K562 (cell line): ENCODE results near the gene RAB7A. TPM values are rescaled to one million over a fixed set of nuclear protein-coding genes. Genes with fewer than 3 reads are reported as not detected.

ENCODE experiments used
- CXXC5 ChIP-seq: fragments of 250-450 bp; sonication (Bioruptor Pico); IDR thresholded peaks from 2 replicates; pipeline ENCODE4 v1.8.0; 2022; ENCODE audit warnings: inconsistent platforms, mild to moderate bottlenecking, moderate library complexity
- ESRRA ChIP-seq: fragments of 450-650 bp; IDR thresholded peaks from 2 replicates; pipeline ENCODE4 v1.6.1; 2014; ENCODE audit warnings: low read depth, mild to moderate bottlenecking, moderate library complexity, borderline replicate concordance
- NELFE ChIP-seq: IDR thresholded peaks from 2 replicates; pipeline ENCODE4 v1.6.1; 2011; ENCODE audit warnings: mild to moderate bottlenecking; ENCODE audit not compliant: insufficient read depth, insufficient read length
- NFRKB ChIP-seq: fragments of 450-650 bp; IDR thresholded peaks from 2 replicates; pipeline ENCODE4 v1.6.1; 2016; ENCODE audit warnings: low read depth
- PRMT5 ChIP-seq: sonication (generic); formaldehyde crosslinking; IDR thresholded peaks from 2 replicates; pipeline ENCODE4 v1.5.0; 2020; ENCODE audit warnings: missing genetic modification reagents
- PTBP1 ChIP-seq: fragments of 200-400 bp; formaldehyde crosslinking; IDR thresholded peaks from 2 replicates; pipeline ENCODE4 v1.6.1; 2017; ENCODE audit warnings: low read depth, low read length
- PYGO2 ChIP-seq: fragments of 450-650 bp; IDR thresholded peaks from 2 replicates; pipeline ENCODE4 v1.6.1; 2016; ENCODE audit warnings: mild to moderate bottlenecking, missing genetic modification characterization, moderate library complexity, missing compliant biosample characterization
- SLC30A9 ChIP-seq: fragments of 250-450 bp; sonication (Bioruptor Pico); IDR thresholded peaks from 2 replicates; pipeline ENCODE4 v1.8.0; 2022; ENCODE audit warnings: mild to moderate bottlenecking, moderate library complexity
- TCFL5 ChIP-seq: fragments of 250-450 bp; sonication (Bioruptor Pico); conservative IDR thresholded peaks from 2 replicates; pipeline ENCODE4 v1.6.1; 2021; ENCODE audit warnings: mild to moderate bottlenecking, moderate library complexity, matching md5 sums
- ZC3H8 ChIP-seq: fragments of 450-650 bp; IDR thresholded peaks from 2 replicates; pipeline ENCODE4 v1.6.1; 2017
- ZNF696 ChIP-seq: fragments of 250-450 bp; sonication (Bioruptor Pico); conservative IDR thresholded peaks from 2 replicates; pipeline ENCODE4 v1.4.0; 2020; ENCODE audit warnings: mild to moderate bottlenecking, moderate library complexity
- ZNF77 ChIP-seq: fragments of 250-450 bp; sonication (Bioruptor Pico); IDR thresholded peaks from 2 replicates; pipeline ENCODE4 v1.5.0; 2020
- polyA plus RNA-seq, 8 experiments: library from polyadenylated mRNA; depleted of rRNA in 4 of 8; stranded (reverse) in 5 of 8; unstranded in 3 of 8; fragments of >200 nt; fragmentation: Nextera tagmentation in 2 of 8; fragmentation: Illumina TruSeq in 1 of 8; extraction: Ambion mirVana in 2 of 8; extraction: Trizol in 1 of 8; gene quantifications; 2 replicates each; pipeline versions ENCODE4 v1.2.1 to v1.2.3, GENCODE V29; 2011 to 2014; ENCODE audit warnings: inconsistent platforms in 1 of 8, missing spikeins in 1 of 8
- total RNA-seq, 7 experiments: library from RNA; depleted of rRNA in 6 of 7; stranded (reverse); fragments of >200 nt in 6 of 7; fragmentation: Illumina TruSeq in 2 of 7; extraction: Trizol in 2 of 7; gene quantifications; 2 replicates each; pipeline versions ENCODE4 v1.2.1 to v1.2.3, GENCODE V29; 2011 to 2021; ENCODE audit warnings: low replicate concordance in 1 of 7
- TF ChIP-seq, protein P1 (sequence below), 2 experiments: fragments of 150-350 bp in 1 of 2; IDR thresholded peaks; 2 replicates each; pipeline ENCODE4 v1.6.1; 2012 to 2016; ENCODE audit warnings: low read depth in 2 of 2, low read length in 2 of 2, mild to moderate bottlenecking in 1 of 2, moderate library complexity in 1 of 2
- TF ChIP-seq, protein P2 (sequence below): fragments of 250-450 bp; sonication (Bioruptor Pico); IDR thresholded peaks from 2 replicates; pipeline ENCODE4 v1.5.0; 2021
- TF ChIP-seq, protein P3 (sequence below): fragments of 450-650 bp; IDR thresholded peaks from 2 replicates; pipeline ENCODE4 v1.6.1; 2016; ENCODE audit warnings: mild to moderate bottlenecking
- TF ChIP-seq, protein P4 (sequence below): fragments of 250-450 bp; sonication (Bioruptor Pico); IDR thresholded peaks from 2 replicates; pipeline ENCODE4 v1.5.1; 2021; ENCODE audit warnings: mild to moderate bottlenecking
- TF ChIP-seq, protein P5 (sequence below): fragments of 250-450 bp; sonication (Bioruptor Pico); IDR thresholded peaks from 2 replicates; pipeline ENCODE4 v1.8.0; 2022; ENCODE audit warnings: inconsistent platforms

The RAB7A gene
- total and polyA plus RNA-seq, 9 of the 15 experiments (the other 6 are each of a cell fraction or from before 2014, with no cell fraction given): 30.9 to 204 (median 72.8) TPM

DNA sequence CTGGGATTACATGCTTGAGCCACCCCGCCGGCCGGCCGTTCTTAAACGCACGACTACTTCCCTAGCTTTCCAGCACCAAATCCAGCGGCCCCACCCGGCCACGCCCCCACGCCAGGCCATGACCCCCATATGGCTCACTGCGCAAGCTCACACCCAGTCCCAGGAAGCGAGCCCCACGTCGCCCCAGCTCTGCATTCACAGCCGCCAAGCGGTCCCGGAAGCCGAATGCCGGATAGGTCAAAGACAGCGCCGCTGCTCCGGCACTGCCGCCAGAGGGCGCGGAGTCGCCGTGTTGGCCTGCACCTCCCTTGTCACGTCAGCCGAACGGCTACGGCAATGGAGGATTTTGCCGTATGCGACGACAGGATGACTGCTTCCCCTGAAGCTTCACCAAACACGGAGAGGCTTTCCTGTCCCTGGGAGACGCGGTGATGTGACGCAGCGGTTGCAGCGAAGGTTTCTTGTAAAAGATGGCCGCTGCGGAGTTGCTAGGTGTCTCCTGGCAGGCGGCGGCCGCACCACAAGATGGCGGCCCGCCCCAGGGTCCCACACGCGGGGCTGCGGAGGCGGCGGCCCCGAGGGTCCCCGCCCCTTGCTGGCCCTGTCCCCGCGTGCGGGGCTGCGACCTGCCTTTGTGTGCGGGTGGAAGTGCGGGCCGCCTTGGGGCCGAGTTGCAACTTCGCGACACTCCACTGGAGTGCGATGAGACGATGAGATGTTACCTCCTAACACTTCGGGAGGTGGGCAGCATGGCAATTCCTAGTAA lies 45.2 kb upstream of the RAB7A start (continued):
- TF ChIP-seq, protein P1, sequence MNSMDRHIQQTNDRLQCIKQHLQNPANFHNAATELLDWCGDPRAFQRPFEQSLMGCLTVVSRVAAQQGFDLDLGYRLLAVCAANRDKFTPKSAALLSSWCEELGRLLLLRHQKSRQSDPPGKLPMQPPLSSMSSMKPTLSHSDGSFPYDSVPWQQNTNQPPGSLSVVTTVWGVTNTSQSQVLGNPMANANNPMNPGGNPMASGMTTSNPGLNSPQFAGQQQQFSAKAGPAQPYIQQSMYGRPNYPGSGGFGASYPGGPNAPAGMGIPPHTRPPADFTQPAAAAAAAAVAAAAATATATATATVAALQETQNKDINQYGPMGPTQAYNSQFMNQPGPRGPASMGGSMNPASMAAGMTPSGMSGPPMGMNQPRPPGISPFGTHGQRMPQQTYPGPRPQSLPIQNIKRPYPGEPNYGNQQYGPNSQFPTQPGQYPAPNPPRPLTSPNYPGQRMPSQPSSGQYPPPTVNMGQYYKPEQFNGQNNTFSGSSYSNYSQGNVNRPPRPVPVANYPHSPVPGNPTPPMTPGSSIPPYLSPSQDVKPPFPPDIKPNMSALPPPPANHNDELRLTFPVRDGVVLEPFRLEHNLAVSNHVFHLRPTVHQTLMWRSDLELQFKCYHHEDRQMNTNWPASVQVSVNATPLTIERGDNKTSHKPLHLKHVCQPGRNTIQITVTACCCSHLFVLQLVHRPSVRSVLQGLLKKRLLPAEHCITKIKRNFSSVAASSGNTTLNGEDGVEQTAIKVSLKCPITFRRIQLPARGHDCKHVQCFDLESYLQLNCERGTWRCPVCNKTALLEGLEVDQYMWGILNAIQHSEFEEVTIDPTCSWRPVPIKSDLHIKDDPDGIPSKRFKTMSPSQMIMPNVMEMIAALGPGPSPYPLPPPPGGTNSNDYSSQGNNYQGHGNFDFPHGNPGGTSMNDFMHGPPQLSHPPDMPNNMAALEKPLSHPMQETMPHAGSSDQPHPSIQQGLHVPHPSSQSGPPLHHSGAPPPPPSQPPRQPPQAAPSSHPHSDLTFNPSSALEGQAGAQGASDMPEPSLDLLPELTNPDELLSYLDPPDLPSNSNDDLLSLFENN (IDR thresholded peaks at IDR 0.05; ENCODE audit: low read depth in 2 of 2, low read length in 2 of 2): no peak
- TF ChIP-seq, protein P2, sequence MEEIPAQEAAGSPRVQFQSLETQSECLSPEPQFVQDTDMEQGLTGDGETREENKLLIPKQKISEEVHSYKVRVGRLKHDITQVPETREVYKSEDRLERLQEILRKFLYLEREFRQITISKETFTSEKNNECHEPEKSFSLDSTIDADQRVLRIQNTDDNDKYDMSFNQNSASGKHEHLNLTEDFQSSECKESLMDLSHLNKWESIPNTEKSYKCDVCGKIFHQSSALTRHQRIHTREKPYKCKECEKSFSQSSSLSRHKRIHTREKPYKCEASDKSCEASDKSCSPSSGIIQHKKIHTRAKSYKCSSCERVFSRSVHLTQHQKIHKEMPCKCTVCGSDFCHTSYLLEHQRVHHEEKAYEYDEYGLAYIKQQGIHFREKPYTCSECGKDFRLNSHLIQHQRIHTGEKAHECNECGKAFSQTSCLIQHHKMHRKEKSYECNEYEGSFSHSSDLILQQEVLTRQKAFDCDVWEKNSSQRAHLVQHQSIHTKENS (CRISPR knock-in tag): no peak
- TF ChIP-seq, protein P3, sequence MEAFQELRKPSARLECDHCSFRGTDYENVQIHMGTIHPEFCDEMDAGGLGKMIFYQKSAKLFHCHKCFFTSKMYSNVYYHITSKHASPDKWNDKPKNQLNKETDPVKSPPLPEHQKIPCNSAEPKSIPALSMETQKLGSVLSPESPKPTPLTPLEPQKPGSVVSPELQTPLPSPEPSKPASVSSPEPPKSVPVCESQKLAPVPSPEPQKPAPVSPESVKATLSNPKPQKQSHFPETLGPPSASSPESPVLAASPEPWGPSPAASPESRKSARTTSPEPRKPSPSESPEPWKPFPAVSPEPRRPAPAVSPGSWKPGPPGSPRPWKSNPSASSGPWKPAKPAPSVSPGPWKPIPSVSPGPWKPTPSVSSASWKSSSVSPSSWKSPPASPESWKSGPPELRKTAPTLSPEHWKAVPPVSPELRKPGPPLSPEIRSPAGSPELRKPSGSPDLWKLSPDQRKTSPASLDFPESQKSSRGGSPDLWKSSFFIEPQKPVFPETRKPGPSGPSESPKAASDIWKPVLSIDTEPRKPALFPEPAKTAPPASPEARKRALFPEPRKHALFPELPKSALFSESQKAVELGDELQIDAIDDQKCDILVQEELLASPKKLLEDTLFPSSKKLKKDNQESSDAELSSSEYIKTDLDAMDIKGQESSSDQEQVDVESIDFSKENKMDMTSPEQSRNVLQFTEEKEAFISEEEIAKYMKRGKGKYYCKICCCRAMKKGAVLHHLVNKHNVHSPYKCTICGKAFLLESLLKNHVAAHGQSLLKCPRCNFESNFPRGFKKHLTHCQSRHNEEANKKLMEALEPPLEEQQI: peak; percentile 14; the same call in 1 of the 2 replicates
- TF ChIP-seq, protein P4, sequence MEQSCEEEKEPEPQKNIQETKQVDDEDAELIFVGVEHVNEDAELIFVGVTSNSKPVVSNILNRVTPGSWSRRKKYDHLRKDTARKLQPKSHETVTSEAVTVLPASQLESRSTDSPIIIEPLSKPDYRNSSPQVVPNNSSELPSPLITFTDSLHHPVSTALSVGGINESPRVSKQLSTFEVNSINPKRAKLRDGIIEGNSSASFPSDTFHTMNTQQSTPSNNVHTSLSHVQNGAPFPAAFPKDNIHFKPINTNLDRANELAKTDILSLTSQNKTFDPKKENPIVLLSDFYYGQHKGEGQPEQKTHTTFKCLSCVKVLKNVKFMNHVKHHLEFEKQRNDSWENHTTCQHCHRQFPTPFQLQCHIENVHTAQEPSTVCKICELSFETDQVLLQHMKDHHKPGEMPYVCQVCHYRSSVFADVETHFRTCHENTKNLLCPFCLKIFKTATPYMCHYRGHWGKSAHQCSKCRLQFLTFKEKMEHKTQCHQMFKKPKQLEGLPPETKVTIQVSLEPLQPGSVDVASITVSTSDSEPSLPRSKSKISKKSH (CRISPR knock-in tag): no peak
- TF ChIP-seq CXXC5 (CRISPR knock-in tag) (peak; percentile 74; the same call in 1 of the 2 replicates), NELFE (no peak), SLC30A9 (CRISPR knock-in tag) (no peak), PYGO2 (tag) (no peak), ZC3H8 (no peak), TCFL5 (CRISPR knock-in tag) (no peak), PTBP1 (no peak), NFRKB (peak; percentile 98), ZNF696 (CRISPR knock-in tag) (no peak), ZNF77 (CRISPR knock-in tag) (no peak), PRMT5 (CRISPR knock-in tag) (no peak), ESRRA (peak; percentile 62; the same call in 1 of the 2 replicates)
- TF ChIP-seq, protein P5, sequence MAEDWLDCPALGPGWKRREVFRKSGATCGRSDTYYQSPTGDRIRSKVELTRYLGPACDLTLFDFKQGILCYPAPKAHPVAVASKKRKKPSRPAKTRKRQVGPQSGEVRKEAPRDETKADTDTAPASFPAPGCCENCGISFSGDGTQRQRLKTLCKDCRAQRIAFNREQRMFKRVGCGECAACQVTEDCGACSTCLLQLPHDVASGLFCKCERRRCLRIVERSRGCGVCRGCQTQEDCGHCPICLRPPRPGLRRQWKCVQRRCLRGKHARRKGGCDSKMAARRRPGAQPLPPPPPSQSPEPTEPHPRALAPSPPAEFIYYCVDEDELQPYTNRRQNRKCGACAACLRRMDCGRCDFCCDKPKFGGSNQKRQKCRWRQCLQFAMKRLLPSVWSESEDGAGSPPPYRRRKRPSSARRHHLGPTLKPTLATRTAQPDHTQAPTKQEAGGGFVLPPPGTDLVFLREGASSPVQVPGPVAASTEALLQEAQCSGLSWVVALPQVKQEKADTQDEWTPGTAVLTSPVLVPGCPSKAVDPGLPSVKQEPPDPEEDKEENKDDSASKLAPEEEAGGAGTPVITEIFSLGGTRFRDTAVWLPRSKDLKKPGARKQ: no peak
